ENCODE data around the gene MYLK2.

GRCh38 chr20:31784354-31785044, 34.7 kb upstream of the MYLK2 start:
- no peak for TF ChIP-seq CTCF (IDR thresholded peaks at IDR 0.05 in 2 of 3, conservative IDR thresholded peaks at IDR 0.05 in 1 of 3; ENCODE audit: control insufficient read depth in 2 of 3, extremely low read depth in 1 of 3, insufficient read depth in 1 of 3, low read depth in 3 of 3, low read length in 3 of 3)
- TF ChIP-seq PAX5 (IDR thresholded peaks at IDR 0.05; ENCODE audit: borderline replicate concordance, low read depth, low read length) = no peak
- TF ChIP-seq TCF12 (IDR thresholded peaks at IDR 0.05; ENCODE audit: low read depth, low read length) = no peak
- TF ChIP-seq MYC (IDR thresholded peaks at IDR 0.05; ENCODE audit: insufficient read depth, insufficient read length, insufficient replicate concordance, low read length, severe bottlenecking) = no peak
- no peak for TF ChIP-seq CHD2 (IDR thresholded peaks at IDR 0.05; ENCODE audit: borderline replicate concordance, low read depth, low read length)
- no peak for TF ChIP-seq EP300 (IDR thresholded peaks at IDR 0.05; ENCODE audit: borderline replicate concordance in 1 of 2, control insufficient read depth in 1 of 2, low read depth in 2 of 2, low read length in 2 of 2)
- no peak for TF ChIP-seq HSF1 (IDR thresholded peaks at IDR 0.05; ENCODE audit: low read depth, low read length)

All from GM12878 (cell line).